Dendritic cell treated with granulocyte-macrophage colony-stimulating factor and Interleukin-4, amounts not matched to agents 40 ng/mL and 50 ng/mL, for 4 days (primary cell): ENCODE measurements around the gene NYNRIN.
"Not testable (repeated sequence)": the region's sequence is repeated elsewhere in the genome, so short reads cannot be mapped to it uniquely, and the experiment has no call there.

Experiments used
- H3K27ac Mint-ChIP-seq: one replicate; pipeline ENCODE4 v1.8.0; 2022; ENCODE audit warnings: mild to moderate bottlenecking, mixed read lengths
- H3K27me3 Mint-ChIP-seq: one replicate; pipeline ENCODE4 v1.8.0; 2022; ENCODE audit warnings: mild to moderate bottlenecking, mixed read lengths
- H3K36me3 Mint-ChIP-seq: one replicate; pipeline ENCODE4 v1.8.0; 2022; ENCODE audit warnings: low read depth, mixed read lengths
- H3K4me1 Mint-ChIP-seq: one replicate; pipeline ENCODE4 v1.8.0; 2022; ENCODE audit warnings: low read depth, mixed read lengths
- H3K4me3 Mint-ChIP-seq: one replicate; pipeline ENCODE4 v1.8.0; 2022; ENCODE audit warnings: mild to moderate bottlenecking, moderate library complexity, mixed read lengths
- H3K9me3 Mint-ChIP-seq: one replicate; pipeline ENCODE4 v1.8.0; 2022; ENCODE audit warnings: mixed read lengths
- intact Hi-C: fragments of 100-400 bp; cut with micrococcal nuclease; formaldehyde crosslinking; loops from one replicate; pipeline ENCODE4 v1.15.0; 2022

The NYNRIN gene

GRCh38 chr14:24441485-24441884, 42.7 kb downstream of the NYNRIN start:
- peaks cover 10% of the 10 kb centered on the region for H3K9me3 Mint-ChIP-seq
- H3K4me1 Mint-ChIP-seq = peaks cover 68% of the 10 kb centered on the region
- peak overlapping the region; percentile 99 for H3K27ac Mint-ChIP-seq
- intact Hi-C loops = no loop called here
- H3K36me3 Mint-ChIP-seq = peaks cover 57% of the 10 kb centered on the region
- H3K4me3 Mint-ChIP-seq = peak overlapping the region; percentile 87
- H3K27me3 Mint-ChIP-seq = no peaks in the 10 kb centered on the region

GRCh38 chr14:24441904-24442239, 43.1 kb downstream of the NYNRIN start:
- Mint-ChIP-seq H3K9me3 (peaks cover 10% of the 10 kb centered on the region), H3K27me3 (no peaks in the 10 kb centered on the region), H3K4me3 (peak overlapping the region; percentile 87), H3K36me3 (peaks cover 53% of the 10 kb centered on the region), H3K27ac (peak overlapping the region; percentile 99), H3K4me1 (peaks cover 64% of the 10 kb centered on the region)
- intact Hi-C loops = no loop called here

GRCh38 chr14:24442240-24443052, 43.6 kb downstream of the NYNRIN start, which contains the start of gene SDR39U1:
SDR39U1 (minus strand) TSS chr14:24442776; CDS start chr14:24442769, 7 bp downstream.
- peak within 1 kb of the TSS; percentile 99 for H3K27ac Mint-ChIP-seq
- intact Hi-C loops = no loop called here
- peaks cover 10% of the 10 kb centered on the region for H3K9me3 Mint-ChIP-seq
- H3K4me3 Mint-ChIP-seq = peak within 1 kb of the TSS; percentile 87
- peaks cover 58% of the 10 kb centered on the region for H3K4me1 Mint-ChIP-seq
- no peaks in the 10 kb centered on the region for H3K27me3 Mint-ChIP-seq
- peaks cover 47% of the 10 kb centered on the region for H3K36me3 Mint-ChIP-seq

- Mint-ChIP-seq H3K4me3 (peak overlapping the region; percentile 87), H3K4me1 (peaks cover 51% of the 10 kb centered on the region), H3K27me3 (no peaks in the 10 kb centered on the region), H3K27ac (peak overlapping the region; percentile 99), H3K36me3 (peaks cover 40% of the 10 kb centered on the region), H3K9me3 (peaks cover 10% of the 10 kb centered on the region)
- intact Hi-C loops = no loop called here
These were observed 44.4 kb downstream of the NYNRIN start for GRCh38 chr14:24443053-24443665.

GRCh38 chr14:24450828-24451227, 52.0 kb downstream of the NYNRIN start:
- H3K4me3 Mint-ChIP-seq, H3K4me1 Mint-ChIP-seq, H3K27me3 Mint-ChIP-seq, intact Hi-C loops, H3K27ac Mint-ChIP-seq: not testable (repeated sequence)
- peaks cover 25% of the 10 kb centered on the region for H3K9me3 Mint-ChIP-seq
- peaks cover 30% of the 10 kb centered on the region for H3K36me3 Mint-ChIP-seq

GRCh38 chr14:24456980-24457379, 58.2 kb downstream of the NYNRIN start:
- Mint-ChIP-seq H3K27ac (no peak overlapping the region), H3K4me1 (no peaks in the 10 kb centered on the region), H3K36me3 (peaks cover 23% of the 10 kb centered on the region), H3K4me3 (no peak overlapping the region), H3K27me3 (no peaks in the 10 kb centered on the region), H3K9me3 (peaks cover 25% of the 10 kb centered on the region)
- intact Hi-C loops = no loop called here

- Mint-ChIP-seq H3K4me3 (no peak overlapping the region), H3K9me3 (peaks cover 8% of the 10 kb centered on the region), H3K27me3 (no peaks in the 10 kb centered on the region), H3K36me3 (peaks cover 6% of the 10 kb centered on the region), H3K27ac (no peak overlapping the region), H3K4me1 (no peaks in the 10 kb centered on the region)
- intact Hi-C loops = no loop called here
These were observed 59.9 kb downstream of the NYNRIN start for GRCh38 chr14:24458736-24459135.

GRCh38 chr14:24459331-24459730, 60.5 kb downstream of the NYNRIN start:
- no peaks in the 10 kb centered on the region for H3K27me3 Mint-ChIP-seq
- H3K9me3 Mint-ChIP-seq = peaks cover 2% of the 10 kb centered on the region
- no peak overlapping the region for H3K4me3 Mint-ChIP-seq
- no peaks in the 10 kb centered on the region for H3K36me3 Mint-ChIP-seq
- no peak overlapping the region for H3K27ac Mint-ChIP-seq
- intact Hi-C loops = no loop called here
- H3K4me1 Mint-ChIP-seq = no peaks in the 10 kb centered on the region

- H3K4me3 Mint-ChIP-seq = no peak overlapping the region
- intact Hi-C loops = no loop called here
- no peak overlapping the region for H3K27ac Mint-ChIP-seq
- H3K36me3 Mint-ChIP-seq = no peaks in the 10 kb centered on the region
- H3K27me3 Mint-ChIP-seq = no peaks in the 10 kb centered on the region
- no peaks in the 10 kb centered on the region for H3K4me1 Mint-ChIP-seq
- no peaks in the 10 kb centered on the region for H3K9me3 Mint-ChIP-seq
These were observed 62.5 kb downstream of the NYNRIN start for GRCh38 chr14:24461336-24461735.

- Mint-ChIP-seq H3K4me3 (no peak overlapping the region), H3K4me1 (no peaks in the 10 kb centered on the region), H3K36me3 (no peaks in the 10 kb centered on the region), H3K27me3 (no peaks in the 10 kb centered on the region), H3K27ac (no peak overlapping the region), H3K9me3 (no peaks in the 10 kb centered on the region)
- intact Hi-C loops = no loop called here
These were observed 64.4 kb downstream of the NYNRIN start for GRCh38 chr14:24463017-24463883.

- H3K27me3 Mint-ChIP-seq = no peaks in the 10 kb centered on the region
- H3K4me1 Mint-ChIP-seq = no peaks in the 10 kb centered on the region
- H3K9me3 Mint-ChIP-seq = no peaks in the 10 kb centered on the region
- H3K36me3 Mint-ChIP-seq = no peaks in the 10 kb centered on the region
- intact Hi-C loops = no loop called here
- no peak overlapping the region for H3K4me3 Mint-ChIP-seq
- no peak overlapping the region for H3K27ac Mint-ChIP-seq
These were observed 65.3 kb downstream of the NYNRIN start for GRCh38 chr14:24463884-24464785.

GRCh38 chr14:24465368-24465767, 66.6 kb downstream of the NYNRIN start:
- Mint-ChIP-seq H3K27ac (no peak overlapping the region), H3K4me1 (no peaks in the 10 kb centered on the region), H3K27me3 (no peaks in the 10 kb centered on the region), H3K9me3 (no peaks in the 10 kb centered on the region), H3K36me3 (no peaks in the 10 kb centered on the region), H3K4me3 (no peak overlapping the region)
- intact Hi-C loops = no loop called here

- H3K4me1 Mint-ChIP-seq = no peaks in the 10 kb centered on the region
- H3K4me3 Mint-ChIP-seq = no peak overlapping the region
- H3K27me3 Mint-ChIP-seq = no peaks in the 10 kb centered on the region
- intact Hi-C loops = no loop called here
- H3K36me3 Mint-ChIP-seq = no peaks in the 10 kb centered on the region
- H3K27ac Mint-ChIP-seq = no peak overlapping the region
- no peaks in the 10 kb centered on the region for H3K9me3 Mint-ChIP-seq
These were observed 67.0 kb downstream of the NYNRIN start for GRCh38 chr14:24465805-24466204.
